T-helper 2 cell treated with Interferon-gamma antibody and Interleukin-4, amounts not matched to agents 5 μg/mL and 100 μg/mL, for 36 hours (primary cell): ENCODE measurements around the gene SUGP1.

ENCODE experiments used
- DNase-seq: peaks from one replicate; pipeline ENCODE4 v3.0.0; 2021; ENCODE audit warnings: low spot score
- H3K27ac Mint-ChIP-seq: one replicate; pipeline ENCODE4 v1.8.0; 2021; ENCODE audit warnings: mild to moderate bottlenecking, mixed read lengths
- H3K27me3 Mint-ChIP-seq: one replicate; pipeline ENCODE4 v1.8.0; 2021; ENCODE audit warnings: low read depth, mixed read lengths
- H3K36me3 Mint-ChIP-seq: one replicate; pipeline ENCODE4 v1.8.0; 2021; ENCODE audit warnings: low read depth, mixed read lengths
- H3K4me1 Mint-ChIP-seq: one replicate; pipeline ENCODE4 v1.8.0; 2021; ENCODE audit warnings: low read depth, mixed read lengths
- H3K4me3 Mint-ChIP-seq: one replicate; pipeline ENCODE4 v1.8.0; 2022; ENCODE audit warnings: mild to moderate bottlenecking, moderate library complexity, mixed read lengths
- H3K9me3 Mint-ChIP-seq: one replicate; pipeline ENCODE4 v1.8.0; 2021; ENCODE audit warnings: mixed read lengths

Gene SUGP1

DNA sequence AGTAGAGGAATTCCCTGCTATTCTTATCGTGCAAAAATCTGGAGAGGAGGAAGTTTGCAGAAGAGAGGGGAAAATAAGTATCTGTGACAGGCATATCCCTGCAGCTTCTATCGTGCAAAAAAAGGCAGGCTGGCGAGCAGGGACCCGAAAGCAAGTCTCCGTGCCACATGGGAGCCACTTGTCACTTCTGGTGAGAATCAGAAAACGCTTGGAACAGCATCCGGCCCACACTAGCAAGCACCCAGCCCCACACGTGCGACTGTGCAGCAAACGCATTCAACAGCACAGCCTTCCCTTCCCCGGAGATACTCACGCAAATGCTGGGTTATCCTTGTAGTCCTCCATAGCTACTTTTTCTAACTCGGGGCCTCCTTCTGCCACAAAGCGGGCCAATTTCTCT lies 16.9 kb downstream of the SUGP1 start:
- Mint-ChIP-seq H3K4me1 (no peaks in the 10 kb centered on the region), H3K36me3 (peaks cover 20% of the 10 kb centered on the region), H3K27ac (no peak overlapping the region), H3K9me3 (no peaks in the 10 kb centered on the region), H3K27me3 (no peaks in the 10 kb centered on the region), H3K4me3 (no peak overlapping the region)
- DNase-seq: no peak

DNA sequence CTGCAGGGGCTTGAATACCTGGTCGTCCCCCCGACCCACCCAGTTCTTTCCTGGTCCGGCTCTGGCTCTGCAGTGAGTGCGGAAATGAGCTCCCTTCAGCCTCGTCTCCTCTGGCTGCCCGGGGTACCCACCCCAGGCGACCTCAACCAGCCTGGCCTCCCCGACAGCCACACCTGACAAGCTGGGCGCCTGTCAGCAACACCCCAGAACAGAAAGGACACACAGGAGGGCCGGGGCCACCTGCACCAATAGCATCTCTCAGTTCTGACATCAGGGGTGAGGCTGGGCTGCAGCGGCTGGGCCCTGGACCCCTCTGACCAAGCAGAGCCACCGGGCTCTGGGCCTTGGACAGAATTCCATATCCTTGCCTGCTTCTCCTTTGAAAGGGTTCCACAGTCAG lies 19.7 kb downstream of the SUGP1 start:
- H3K4me3 Mint-ChIP-seq: no peak overlapping the region

GRCh38 chr19:19297759-19298158 lies 22.6 kb downstream of the SUGP1 start:
- Mint-ChIP-seq H3K9me3 (no peaks in the 10 kb centered on the region), H3K36me3 (peaks cover 32% of the 10 kb centered on the region), H3K27me3 (no peaks in the 10 kb centered on the region), H3K4me3 (no peak overlapping the region), H3K4me1 (no peaks in the 10 kb centered on the region), H3K27ac (no peak overlapping the region)
- no peak for DNase-seq

More for the DNA sequence above, 19.7 kb downstream of the SUGP1 start:
- no peak for DNase-seq
- Mint-ChIP-seq H3K4me1 (no peaks in the 10 kb centered on the region), H3K36me3 (peaks cover 18% of the 10 kb centered on the region), H3K9me3 (no peaks in the 10 kb centered on the region), H3K27me3 (no peaks in the 10 kb centered on the region), H3K27ac (no peak overlapping the region)

- Mint-ChIP-seq H3K36me3 (peaks cover 36% of the 10 kb centered on the region), H3K4me3 (no peak overlapping the region), H3K27me3 (no peaks in the 10 kb centered on the region), H3K4me1 (no peaks in the 10 kb centered on the region), H3K27ac (no peak overlapping the region), H3K9me3 (no peaks in the 10 kb centered on the region)
- no peak for DNase-seq
These were observed 23.2 kb downstream of the SUGP1 start for GRCh38 chr19:19296953-19297689.

- H3K4me3 Mint-ChIP-seq: no peak overlapping the region
- no peaks in the 10 kb centered on the region for H3K9me3 Mint-ChIP-seq
- H3K36me3 Mint-ChIP-seq: peaks cover 43% of the 10 kb centered on the region
- H3K27ac Mint-ChIP-seq: no peak overlapping the region
- DNase-seq: no peak
- H3K27me3 Mint-ChIP-seq: no peaks in the 10 kb centered on the region
- no peaks in the 10 kb centered on the region for H3K4me1 Mint-ChIP-seq
These were observed 25.4 kb downstream of the SUGP1 start for GRCh38 chr19:19294914-19295313.

GRCh38 chr19:19292607-19293006 lies 27.7 kb downstream of the SUGP1 start:
- Mint-ChIP-seq H3K27me3 (no peaks in the 10 kb centered on the region), H3K4me3 (no peak overlapping the region), H3K27ac (no peak overlapping the region), H3K4me1 (no peaks in the 10 kb centered on the region), H3K9me3 (no peaks in the 10 kb centered on the region), H3K36me3 (peaks cover 45% of the 10 kb centered on the region)
- no peak for DNase-seq

- H3K27me3 Mint-ChIP-seq: no peaks in the 10 kb centered on the region
- H3K9me3 Mint-ChIP-seq: no peaks in the 10 kb centered on the region
- H3K27ac Mint-ChIP-seq: no peak overlapping the region
- no peaks in the 10 kb centered on the region for H3K4me1 Mint-ChIP-seq
- no peak overlapping the region for H3K4me3 Mint-ChIP-seq
- peaks cover 25% of the 10 kb centered on the region for H3K36me3 Mint-ChIP-seq
- no peak for DNase-seq
These were observed 34.6 kb downstream of the SUGP1 start for GRCh38 chr19:19285686-19286085.

DNA sequence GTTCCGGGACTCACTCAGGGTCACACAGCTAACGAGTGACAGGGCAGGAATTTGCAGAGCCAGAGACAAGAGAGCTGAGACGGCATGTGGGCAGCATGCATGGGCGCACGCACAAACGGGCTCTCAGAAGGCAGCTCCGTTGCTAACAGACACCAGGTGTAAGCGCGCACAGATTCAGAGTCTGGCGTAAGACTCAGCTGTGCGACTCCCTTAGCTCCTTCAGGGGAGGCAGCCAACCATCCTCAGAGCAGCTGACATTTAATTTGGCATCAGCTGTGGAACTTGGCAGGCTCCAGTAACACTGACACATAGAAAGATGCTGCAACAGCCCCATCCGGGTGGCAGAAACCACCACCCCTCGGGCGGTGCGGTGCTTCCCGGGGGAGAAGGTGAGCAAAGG lies 39.7 kb downstream of the SUGP1 start:
- Mint-ChIP-seq H3K4me3 (no peak overlapping the region), H3K4me1 (no peaks in the 10 kb centered on the region), H3K36me3 (peaks cover 27% of the 10 kb centered on the region), H3K27ac (no peak overlapping the region), H3K9me3 (no peaks in the 10 kb centered on the region), H3K27me3 (no peaks in the 10 kb centered on the region)
- no peak for DNase-seq

- Mint-ChIP-seq H3K9me3 (no peaks in the 10 kb centered on the region), H3K36me3 (peaks cover 25% of the 10 kb centered on the region), H3K4me3 (no peak overlapping the region), H3K27me3 (no peaks in the 10 kb centered on the region), H3K27ac (no peak overlapping the region), H3K4me1 (no peaks in the 10 kb centered on the region)
- DNase-seq: no peak
These were observed 40.5 kb downstream of the SUGP1 start for GRCh38 chr19:19279853-19280252.

DNA sequence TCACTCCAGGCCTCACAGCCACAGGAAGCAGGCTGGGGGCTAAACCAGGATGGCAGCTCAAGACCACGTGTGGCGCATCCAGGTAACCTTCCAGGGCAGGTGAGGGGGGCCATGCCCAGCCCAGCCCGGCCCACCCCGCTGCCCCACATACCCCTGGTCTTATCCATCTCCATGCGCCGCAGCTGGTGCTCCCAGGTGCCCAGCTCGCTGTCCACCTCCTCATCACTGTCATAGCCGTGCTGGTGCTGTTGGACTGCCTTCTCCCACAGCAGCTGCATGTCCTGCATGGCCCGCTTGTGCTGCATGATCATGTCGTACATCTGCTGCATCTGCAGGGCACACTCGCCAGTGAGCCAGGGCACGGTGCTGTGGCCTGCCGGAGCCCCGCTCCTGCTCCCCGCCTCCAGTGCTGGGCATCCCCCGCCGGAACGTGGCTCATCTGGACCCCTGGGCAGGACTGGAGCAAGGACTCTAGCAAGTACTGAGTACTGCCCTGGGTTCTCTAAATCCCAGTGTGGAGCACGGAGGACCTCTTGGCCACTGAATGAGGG lies 41.2 kb downstream of the SUGP1 start:
- Mint-ChIP-seq H3K4me1 (no peaks in the 10 kb centered on the region), H3K27me3 (peaks cover 2% of the 10 kb centered on the region), H3K9me3 (no peaks in the 10 kb centered on the region), H3K36me3 (peaks cover 20% of the 10 kb centered on the region), H3K4me3 (no peak overlapping the region), H3K27ac (no peak overlapping the region)
- no peak for DNase-seq

- Mint-ChIP-seq H3K4me3 (no peak overlapping the region), H3K27me3 (peaks cover 10% of the 10 kb centered on the region), H3K9me3 (no peaks in the 10 kb centered on the region), H3K4me1 (no peaks in the 10 kb centered on the region), H3K36me3 (peaks cover 21% of the 10 kb centered on the region), H3K27ac (no peak overlapping the region)
- DNase-seq: no peak
These were observed 42.0 kb downstream of the SUGP1 start for GRCh38 chr19:19278315-19278714.

GRCh38 chr19:19276851-19277250 lies 43.5 kb downstream of the SUGP1 start:
- Mint-ChIP-seq H3K4me3 (no peak overlapping the region), H3K36me3 (peaks cover 21% of the 10 kb centered on the region), H3K9me3 (no peaks in the 10 kb centered on the region), H3K27me3 (peaks cover 18% of the 10 kb centered on the region), H3K4me1 (no peaks in the 10 kb centered on the region), H3K27ac (no peak overlapping the region)
- no peak for DNase-seq

- DNase-seq: no peak
- no peaks in the 10 kb centered on the region for H3K9me3 Mint-ChIP-seq
- no peaks in the 10 kb centered on the region for H3K4me1 Mint-ChIP-seq
- no peak overlapping the region for H3K4me3 Mint-ChIP-seq
- H3K36me3 Mint-ChIP-seq: peaks cover 19% of the 10 kb centered on the region
- H3K27me3 Mint-ChIP-seq: peaks cover 20% of the 10 kb centered on the region
- H3K27ac Mint-ChIP-seq: no peak overlapping the region
These were observed 43.9 kb downstream of the SUGP1 start for GRCh38 chr19:19276386-19276785.

DNA sequence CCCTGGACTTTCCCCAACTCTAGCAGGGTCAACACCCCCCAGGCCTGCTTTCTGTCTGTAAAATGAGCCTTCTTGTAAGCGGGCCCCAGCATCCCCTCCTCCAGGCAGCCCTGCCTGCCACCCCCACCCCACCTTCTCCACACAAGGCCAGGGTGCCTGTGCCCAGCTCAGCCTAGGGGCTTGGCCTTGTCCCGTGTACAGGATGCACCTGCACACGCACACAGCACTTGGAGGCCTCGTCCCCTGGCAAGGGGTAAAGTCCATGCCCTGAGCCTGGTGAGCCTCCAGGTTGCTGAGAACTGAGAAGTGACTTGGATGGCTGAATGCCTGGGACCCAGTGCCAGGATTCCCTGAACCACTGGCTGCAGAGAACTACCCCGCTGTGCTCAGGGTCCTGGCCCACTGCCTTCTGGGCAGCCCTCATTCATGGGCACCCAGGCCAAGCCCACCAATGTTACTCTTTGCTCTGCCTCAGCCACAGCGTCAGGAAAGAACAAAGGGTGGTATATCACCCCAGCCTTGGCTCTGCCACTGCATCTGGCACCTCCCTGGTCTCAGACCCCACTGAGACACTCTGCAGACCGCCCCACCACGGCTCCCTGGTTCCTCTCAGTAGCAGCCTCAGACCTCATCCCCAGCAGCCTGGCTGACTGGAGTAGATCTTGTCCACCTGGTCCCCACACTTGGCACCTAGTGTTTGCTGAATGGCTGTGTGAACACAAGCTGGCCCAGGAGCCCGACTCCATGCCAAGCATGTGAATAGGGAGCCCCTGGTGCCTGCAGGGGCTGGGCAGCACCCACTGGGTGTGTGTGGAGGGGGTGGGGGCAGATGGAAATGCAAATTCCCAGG lies 45.4 kb downstream of the SUGP1 start:
- Mint-ChIP-seq H3K4me1 (no peaks in the 10 kb centered on the region), H3K4me3 (no peak overlapping the region), H3K9me3 (no peaks in the 10 kb centered on the region), H3K27ac (no peak overlapping the region), H3K27me3 (peaks cover 20% of the 10 kb centered on the region), H3K36me3 (peaks cover 15% of the 10 kb centered on the region)
- DNase-seq: no peak
